Epithelial cell of esophagus (primary cell): Measurements from ENCODE around the gene COG1.
A peak's percentile ranks its signal among the peaks of the same experiment; 100 is the strongest.
"Not testable (repeated sequence)": the region's sequence is repeated elsewhere in the genome, so short reads cannot be mapped to it uniquely, and the experiment has no call there.

ENCODE experiments used
- DNase-seq: peaks from one replicate; pipeline ENCODE4 v3.0.0; 2010; ENCODE audit warnings: low read depth
- H3K4me3 ChIP-seq: 2 replicates; pipeline ENCODE4 v1.5.1; 2011; ENCODE audit warnings: mild to moderate bottlenecking, low read length, control low read depth
- TF ChIP-seq, protein P1 (sequence below): IDR thresholded peaks from 2 replicates; pipeline ENCODE4 v1.5.1; 2011; ENCODE audit warnings: low read depth, mild to moderate bottlenecking, low read length, control low read depth, inconsistent platforms; ENCODE audit not compliant: insufficient read depth; ENCODE audit errors: missing control alignments

The COG1 gene, protein sequence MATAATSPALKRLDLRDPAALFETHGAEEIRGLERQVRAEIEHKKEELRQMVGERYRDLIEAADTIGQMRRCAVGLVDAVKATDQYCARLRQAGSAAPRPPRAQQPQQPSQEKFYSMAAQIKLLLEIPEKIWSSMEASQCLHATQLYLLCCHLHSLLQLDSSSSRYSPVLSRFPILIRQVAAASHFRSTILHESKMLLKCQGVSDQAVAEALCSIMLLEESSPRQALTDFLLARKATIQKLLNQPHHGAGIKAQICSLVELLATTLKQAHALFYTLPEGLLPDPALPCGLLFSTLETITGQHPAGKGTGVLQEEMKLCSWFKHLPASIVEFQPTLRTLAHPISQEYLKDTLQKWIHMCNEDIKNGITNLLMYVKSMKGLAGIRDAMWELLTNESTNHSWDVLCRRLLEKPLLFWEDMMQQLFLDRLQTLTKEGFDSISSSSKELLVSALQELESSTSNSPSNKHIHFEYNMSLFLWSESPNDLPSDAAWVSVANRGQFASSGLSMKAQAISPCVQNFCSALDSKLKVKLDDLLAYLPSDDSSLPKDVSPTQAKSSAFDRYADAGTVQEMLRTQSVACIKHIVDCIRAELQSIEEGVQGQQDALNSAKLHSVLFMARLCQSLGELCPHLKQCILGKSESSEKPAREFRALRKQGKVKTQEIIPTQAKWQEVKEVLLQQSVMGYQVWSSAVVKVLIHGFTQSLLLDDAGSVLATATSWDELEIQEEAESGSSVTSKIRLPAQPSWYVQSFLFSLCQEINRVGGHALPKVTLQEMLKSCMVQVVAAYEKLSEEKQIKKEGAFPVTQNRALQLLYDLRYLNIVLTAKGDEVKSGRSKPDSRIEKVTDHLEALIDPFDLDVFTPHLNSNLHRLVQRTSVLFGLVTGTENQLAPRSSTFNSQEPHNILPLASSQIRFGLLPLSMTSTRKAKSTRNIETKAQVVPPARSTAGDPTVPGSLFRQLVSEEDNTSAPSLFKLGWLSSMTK

DNA sequence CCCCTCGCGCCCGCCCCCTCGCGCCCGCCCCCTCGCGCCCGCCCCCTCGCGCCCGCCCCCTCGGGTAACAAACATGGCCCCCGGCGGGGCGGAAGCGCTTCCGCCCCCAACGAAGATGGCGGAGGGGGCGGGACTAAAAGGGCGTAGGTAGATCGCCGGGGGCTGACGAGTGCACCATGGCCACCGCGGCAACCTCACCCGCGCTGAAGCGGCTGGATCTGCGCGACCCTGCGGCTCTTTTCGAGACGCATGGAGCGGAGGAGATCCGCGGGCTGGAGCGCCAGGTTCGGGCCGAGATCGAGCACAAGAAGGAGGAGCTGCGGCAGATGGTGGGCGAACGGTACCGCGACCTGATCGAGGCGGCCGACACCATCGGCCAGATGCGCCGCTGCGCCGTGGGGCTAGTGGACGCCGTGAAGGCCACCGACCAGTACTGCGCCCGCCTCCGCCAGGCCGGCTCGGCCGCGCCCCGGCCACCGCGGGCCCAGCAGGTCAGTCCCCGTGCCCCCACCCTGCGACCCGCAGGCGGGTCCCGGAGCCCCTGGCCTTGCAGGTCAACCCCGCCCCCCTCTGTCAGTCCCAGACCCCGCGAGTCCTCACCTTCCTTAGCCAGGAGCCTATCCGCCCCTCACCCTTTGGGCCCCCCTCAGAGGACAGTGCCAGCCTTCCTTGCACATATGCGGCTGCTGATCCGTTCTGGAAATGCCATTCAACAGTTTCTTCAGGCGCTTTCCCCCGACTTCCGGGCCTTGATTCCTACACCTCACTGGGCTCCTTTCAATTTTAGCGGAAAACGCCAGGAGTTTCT lies at the start of gene COG1:
COG1 (plus strand) TSS at position 162 of the 808 bp plus-strand sequence; CDS start at position 177, 15 bp downstream.
- peak; percentile 91 for DNase-seq
- TF ChIP-seq, protein P1, sequence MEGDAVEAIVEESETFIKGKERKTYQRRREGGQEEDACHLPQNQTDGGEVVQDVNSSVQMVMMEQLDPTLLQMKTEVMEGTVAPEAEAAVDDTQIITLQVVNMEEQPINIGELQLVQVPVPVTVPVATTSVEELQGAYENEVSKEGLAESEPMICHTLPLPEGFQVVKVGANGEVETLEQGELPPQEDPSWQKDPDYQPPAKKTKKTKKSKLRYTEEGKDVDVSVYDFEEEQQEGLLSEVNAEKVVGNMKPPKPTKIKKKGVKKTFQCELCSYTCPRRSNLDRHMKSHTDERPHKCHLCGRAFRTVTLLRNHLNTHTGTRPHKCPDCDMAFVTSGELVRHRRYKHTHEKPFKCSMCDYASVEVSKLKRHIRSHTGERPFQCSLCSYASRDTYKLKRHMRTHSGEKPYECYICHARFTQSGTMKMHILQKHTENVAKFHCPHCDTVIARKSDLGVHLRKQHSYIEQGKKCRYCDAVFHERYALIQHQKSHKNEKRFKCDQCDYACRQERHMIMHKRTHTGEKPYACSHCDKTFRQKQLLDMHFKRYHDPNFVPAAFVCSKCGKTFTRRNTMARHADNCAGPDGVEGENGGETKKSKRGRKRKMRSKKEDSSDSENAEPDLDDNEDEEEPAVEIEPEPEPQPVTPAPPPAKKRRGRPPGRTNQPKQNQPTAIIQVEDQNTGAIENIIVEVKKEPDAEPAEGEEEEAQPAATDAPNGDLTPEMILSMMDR = no peak
- H3K4me3 ChIP-seq = peak within 1 kb of the TSS; percentile 83

DNA sequence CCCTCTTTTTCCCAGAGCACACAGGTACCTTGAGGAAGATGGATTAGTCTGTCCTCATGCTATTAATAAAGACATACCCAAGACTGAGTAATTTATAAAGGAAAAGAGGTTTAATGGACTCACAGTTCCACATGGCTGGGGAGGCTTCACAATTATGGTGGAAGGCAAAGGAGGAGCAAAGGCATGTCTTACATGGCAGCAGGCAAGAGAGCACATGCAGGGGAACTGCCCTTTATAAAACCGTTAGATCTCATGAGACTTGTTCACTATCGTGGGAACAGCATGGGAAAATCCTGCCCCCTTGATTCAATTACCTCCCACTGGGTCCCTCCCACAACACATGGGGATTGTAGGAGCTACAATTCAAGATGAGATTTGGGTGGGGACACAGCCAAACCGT lies 48.6 kb upstream of the COG1 start:
- H3K4me3 ChIP-seq, DNase-seq: not testable (repeated sequence)

DNA sequence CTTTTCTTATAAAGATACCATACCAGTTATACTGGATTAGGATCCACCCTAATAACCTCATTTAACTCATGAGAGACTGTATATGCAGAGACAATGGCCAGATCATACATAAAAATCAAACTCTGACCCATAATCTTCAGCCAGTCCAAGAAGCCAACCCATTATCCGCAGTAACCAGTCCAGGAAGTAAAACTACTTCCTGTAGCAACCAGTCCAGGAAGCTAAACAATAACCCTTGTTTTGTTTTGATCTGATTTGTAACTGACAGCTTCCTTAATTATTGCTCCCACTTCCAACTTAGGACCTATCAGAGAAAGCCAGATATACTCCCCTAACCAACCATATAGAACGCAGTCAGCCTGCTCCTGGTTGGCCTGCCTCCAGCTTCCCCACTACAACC lies 47.2 kb upstream of the COG1 start:
- no peak for DNase-seq
- no peak overlapping the region for H3K4me3 ChIP-seq
- TF ChIP-seq, protein P1 = no peak

DNA sequence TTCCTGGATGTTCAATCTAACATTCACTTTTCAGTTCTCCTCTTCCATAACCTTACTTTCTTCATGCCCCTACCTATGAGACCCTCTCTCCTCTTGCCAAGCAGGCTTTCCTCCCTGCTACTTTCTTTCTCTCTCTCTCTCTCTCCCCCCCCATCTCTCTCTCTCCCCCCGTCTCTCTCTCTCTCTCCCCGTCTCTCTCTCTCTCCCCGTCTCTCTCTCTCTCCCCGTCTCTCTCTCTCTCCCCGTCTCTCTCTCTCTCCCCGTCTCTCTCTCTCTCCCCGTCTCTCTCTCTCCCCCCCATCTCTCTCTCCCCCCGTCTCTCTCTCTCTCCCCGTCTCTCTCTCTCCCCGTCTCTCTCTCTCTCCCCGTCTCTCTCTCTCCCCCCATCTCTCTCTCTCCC lies 45.1 kb upstream of the COG1 start:
- H3K4me3 ChIP-seq, DNase-seq: not testable (repeated sequence)

DNA sequence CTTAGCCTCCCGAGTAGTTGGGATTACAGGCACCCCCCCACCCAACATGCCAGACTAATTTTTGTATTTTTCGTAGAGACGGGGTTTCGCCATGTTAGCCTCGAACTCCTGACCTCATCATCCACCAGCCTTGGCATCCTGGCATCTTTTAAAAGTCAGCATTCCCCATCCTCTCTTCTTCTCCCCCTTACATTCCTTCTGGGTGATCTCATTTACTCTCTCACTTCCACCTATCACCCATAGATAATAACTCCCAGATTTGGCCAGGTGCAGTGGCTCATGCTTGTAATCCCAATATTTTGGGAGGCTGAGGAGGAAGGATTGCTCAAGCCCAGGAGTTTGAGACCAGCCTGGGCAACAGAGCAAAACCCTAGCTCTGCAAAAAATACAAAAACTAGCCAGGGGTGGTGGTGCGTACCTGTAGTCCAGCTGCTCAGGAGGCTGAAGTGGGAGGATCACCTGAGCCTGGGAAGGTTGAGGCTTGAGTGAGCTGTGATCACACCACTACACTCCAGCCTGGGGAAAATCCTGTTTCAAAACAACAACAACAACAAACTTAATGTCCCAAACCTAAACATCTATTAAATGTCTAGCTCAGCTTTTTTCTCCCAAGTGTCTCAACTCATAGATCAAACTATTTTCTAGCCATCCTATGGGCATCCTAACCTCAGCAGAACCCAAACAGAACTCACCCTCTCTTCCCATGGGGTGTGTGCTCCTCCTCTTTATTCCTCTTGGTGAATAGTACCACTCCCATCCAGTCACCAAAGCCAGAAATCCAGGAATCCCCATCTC lies 44.1 kb upstream of the COG1 start:
- TF ChIP-seq, protein P1 = no peak
- no peak for DNase-seq

DNA sequence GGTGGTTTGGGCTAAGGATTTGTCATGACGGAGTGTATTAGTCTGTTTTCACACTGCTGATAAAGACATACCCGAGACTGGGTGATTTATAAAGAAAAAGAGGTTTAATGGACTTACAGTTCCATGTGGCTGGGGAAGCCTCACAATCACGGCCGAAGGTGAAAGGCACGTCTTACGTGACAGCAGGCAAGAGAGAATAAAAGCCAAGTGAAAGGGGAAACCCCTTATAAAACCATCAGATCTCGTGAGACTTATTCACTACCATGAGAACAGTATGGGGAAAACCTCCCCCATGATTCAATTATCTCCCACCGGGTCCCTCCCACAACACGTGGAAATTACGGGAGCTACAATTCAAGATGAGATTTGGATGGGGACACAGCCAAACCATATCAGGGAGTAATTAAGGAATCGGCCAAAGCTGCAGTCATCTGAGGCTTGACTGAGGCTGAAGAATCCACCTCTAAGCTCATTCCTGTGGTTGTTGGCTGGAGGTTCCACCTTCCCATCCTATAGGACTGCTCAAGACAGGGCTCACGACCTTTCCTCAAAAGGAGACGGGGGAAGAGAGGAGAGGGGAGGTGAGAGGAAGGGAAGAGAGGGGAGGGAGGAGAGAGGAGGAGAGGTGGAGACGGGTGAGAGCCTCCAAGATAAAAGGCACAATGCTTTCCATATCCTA lies 42.1 kb upstream of the COG1 start:
- not testable (repeated sequence) for DNase-seq, H3K4me3 ChIP-seq

More for the DNA sequence above, 44.1 kb upstream of the COG1 start:
- H3K4me3 ChIP-seq = no peak overlapping the region

DNA sequence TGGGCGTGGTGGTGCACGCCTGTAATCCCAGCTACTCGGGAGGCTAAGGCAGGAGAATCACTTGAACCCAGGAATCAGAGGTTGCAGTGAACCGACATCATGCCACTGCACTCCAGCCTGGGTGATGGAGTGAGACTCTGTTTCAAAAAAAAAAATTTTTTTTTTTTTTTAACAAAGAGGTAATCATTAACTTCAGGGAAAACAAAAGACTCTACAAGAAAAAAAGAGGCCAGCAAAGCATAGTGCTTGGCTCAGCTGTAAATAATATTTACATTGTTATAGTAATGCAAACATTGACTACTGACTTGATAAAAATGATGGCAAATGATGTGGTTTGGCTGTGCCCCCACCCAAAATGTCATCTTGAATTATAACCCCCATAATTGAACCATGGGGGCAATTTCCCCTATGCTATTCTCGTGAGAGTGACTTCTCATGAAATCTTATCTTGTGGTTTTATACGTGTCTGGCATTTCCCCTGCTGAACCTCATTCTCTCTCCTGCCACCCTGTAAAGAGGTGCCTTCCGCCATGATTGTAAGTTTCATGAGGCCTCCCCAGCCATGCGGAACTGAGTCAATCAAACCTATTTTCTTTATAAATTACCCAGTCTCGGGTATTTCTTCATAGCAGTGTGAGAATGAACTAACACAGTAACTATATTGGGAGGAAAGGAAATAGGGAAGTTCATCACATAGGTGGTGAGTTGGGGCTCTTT lies 40.8 kb upstream of the COG1 start:
- H3K4me3 ChIP-seq = no peak overlapping the region
- TF ChIP-seq, protein P1 = no peak
- DNase-seq = no peak
